ENCODE data around the gene SH3YL1.

DNA sequence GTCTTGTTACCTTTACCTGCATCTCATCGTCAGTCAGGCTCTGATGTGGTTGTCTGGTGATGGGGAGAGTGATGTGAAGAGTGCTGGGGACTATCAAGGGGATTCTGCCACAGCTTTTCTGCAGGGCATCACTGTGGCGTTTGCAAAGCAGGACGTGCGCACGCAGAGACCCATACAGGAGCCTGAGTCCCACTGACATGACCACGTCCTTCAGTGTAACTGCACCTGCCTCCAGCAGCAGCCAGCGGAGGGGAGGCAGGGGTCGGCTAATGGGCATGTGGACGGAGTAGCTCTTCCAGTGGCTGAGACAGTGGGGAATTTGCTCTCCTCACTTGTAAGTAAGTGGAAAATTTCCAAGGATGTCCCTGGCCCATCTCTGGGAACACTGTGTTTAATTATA, 17.5 kb upstream of the SH3YL1 start:
- TF ChIP-seq, protein P1, sequence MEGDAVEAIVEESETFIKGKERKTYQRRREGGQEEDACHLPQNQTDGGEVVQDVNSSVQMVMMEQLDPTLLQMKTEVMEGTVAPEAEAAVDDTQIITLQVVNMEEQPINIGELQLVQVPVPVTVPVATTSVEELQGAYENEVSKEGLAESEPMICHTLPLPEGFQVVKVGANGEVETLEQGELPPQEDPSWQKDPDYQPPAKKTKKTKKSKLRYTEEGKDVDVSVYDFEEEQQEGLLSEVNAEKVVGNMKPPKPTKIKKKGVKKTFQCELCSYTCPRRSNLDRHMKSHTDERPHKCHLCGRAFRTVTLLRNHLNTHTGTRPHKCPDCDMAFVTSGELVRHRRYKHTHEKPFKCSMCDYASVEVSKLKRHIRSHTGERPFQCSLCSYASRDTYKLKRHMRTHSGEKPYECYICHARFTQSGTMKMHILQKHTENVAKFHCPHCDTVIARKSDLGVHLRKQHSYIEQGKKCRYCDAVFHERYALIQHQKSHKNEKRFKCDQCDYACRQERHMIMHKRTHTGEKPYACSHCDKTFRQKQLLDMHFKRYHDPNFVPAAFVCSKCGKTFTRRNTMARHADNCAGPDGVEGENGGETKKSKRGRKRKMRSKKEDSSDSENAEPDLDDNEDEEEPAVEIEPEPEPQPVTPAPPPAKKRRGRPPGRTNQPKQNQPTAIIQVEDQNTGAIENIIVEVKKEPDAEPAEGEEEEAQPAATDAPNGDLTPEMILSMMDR (IDR thresholded peaks at IDR 0.05), result no peak
- TF ChIP-seq POLR2AphosphoS5 (IDR thresholded peaks at IDR 0.05; ENCODE audit: low read depth, low read length) (no peak), TCF7L2 (IDR thresholded peaks at IDR 0.05; ENCODE audit: low read depth, low read length) (no peak), SIN3A (IDR thresholded peaks at IDR 0.05; ENCODE audit: borderline replicate concordance, insufficient read depth, low read depth, low read length) (no peak)
- TF ChIP-seq, protein P2, sequence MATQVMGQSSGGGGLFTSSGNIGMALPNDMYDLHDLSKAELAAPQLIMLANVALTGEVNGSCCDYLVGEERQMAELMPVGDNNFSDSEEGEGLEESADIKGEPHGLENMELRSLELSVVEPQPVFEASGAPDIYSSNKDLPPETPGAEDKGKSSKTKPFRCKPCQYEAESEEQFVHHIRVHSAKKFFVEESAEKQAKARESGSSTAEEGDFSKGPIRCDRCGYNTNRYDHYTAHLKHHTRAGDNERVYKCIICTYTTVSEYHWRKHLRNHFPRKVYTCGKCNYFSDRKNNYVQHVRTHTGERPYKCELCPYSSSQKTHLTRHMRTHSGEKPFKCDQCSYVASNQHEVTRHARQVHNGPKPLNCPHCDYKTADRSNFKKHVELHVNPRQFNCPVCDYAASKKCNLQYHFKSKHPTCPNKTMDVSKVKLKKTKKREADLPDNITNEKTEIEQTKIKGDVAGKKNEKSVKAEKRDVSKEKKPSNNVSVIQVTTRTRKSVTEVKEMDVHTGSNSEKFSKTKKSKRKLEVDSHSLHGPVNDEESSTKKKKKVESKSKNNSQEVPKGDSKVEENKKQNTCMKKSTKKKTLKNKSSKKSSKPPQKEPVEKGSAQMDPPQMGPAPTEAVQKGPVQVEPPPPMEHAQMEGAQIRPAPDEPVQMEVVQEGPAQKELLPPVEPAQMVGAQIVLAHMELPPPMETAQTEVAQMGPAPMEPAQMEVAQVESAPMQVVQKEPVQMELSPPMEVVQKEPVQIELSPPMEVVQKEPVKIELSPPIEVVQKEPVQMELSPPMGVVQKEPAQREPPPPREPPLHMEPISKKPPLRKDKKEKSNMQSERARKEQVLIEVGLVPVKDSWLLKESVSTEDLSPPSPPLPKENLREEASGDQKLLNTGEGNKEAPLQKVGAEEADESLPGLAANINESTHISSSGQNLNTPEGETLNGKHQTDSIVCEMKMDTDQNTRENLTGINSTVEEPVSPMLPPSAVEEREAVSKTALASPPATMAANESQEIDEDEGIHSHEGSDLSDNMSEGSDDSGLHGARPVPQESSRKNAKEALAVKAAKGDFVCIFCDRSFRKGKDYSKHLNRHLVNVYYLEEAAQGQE (IDR thresholded peaks at IDR 0.05; ENCODE audit: insufficient read depth in 1 of 2, low read depth in 2 of 2, low read length in 1 of 2), result no peak

Measured in Panc1 (cell line).